HL-60/S4 treated with phorbol 12-myristate 13-acetate at 8.2 ng/mL for 4 days and 3 days (cell line): ENCODE measurements around the gene OR2B6.

Experiments
- in situ Hi-C: fragments of 300-500 bp; cut with MboI; formaldehyde crosslinking; loops from 2 replicates; pipeline ENCODE4 v1.15.0; 2022; ENCODE audit warnings: low sequenced_read_pairs

Gene OR2B6

DNA sequence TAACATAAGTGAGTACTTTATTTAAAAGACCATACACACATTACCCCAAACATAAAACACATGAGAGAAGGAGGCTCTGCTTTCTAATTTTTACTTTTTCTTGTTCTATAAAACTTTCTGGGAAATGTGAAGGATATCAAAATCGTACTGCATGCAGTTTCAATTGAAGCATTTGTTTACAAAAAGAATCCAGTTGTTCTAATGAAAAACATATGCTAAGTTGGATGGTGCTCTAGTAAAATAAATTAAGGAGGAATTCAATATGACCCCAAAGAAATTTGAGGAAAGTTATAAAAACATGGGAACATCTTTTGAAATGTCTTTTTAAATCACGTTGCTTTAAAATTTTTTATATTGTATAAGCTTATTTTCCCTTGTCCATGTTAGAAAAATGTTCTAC lies 37.6 kb downstream of the OR2B6 start:
- in situ Hi-C loops: no loop called here

DNA sequence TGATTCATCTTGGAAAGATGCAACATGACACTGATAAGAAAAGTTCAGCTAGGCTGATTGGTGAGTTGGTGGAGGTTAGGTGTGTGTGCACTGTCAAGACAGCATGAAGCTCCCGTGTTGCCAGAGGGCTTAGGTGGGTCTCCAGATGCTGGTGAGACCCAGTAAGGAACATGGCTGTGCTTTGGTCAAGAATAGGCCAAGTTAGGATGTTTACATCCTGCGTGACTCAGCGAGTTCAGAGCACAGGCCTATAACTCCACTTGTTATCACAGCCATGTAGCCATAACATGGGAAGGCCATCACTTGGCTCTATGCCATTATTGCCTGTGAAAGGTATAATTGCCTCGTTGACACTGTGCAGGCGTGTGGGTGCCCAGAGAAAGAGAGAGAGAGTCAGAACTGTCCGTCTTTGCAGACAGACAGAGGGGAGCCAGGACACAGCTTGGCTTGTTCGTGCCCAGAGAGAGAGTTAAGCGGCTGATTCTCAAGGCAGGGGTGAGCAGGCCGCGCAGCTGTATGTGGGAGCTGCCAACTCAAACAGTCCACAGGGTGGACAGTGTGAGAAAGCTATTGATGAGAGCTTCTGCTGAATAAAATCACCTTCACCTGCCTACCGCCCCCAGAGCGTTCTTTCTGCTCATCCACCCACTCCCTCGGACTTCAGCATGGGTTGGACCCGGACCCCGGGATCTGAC lies 43.5 kb downstream of the OR2B6 start:
- in situ Hi-C loops: no loop called here

DNA sequence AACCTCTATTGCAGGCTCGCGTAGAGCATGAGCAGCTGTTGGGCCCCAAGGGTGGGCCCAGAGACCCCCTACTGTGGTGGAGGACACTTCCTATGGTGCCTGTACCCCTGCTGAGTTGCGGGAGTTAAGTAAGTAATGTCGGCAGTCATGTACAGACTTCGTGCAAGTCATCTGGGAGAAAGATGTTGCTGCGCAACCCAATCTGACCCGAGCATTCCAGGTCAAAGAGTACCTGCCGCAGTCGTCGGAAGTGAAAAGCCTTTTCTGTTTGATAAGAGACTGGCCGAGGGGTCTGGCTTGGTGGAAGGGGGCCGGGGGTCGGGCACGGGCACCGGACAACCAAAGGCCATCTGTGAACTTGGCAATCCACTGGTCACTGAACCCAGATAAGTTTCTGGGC lies 44.3 kb downstream of the OR2B6 start:
- in situ Hi-C loops: no loop called here

DNA sequence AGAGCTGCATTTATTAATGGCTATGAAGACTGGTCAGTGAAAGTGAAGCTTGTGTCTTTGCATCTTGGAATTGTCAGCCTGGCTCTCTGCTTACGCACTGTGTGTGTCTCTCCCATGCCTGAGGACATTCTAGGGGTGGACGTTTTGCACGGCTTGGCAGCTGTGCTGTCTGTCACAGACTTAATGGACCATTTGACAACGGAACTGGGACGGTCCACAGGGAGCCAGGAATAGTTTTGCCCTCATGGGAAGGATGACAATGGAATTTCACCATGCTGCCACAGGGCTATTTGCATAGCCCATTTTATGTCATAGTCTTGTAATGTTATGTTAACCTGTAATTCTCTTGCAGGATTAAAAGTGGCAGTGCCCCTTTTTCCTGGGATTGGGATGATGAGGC lies 44.7 kb downstream of the OR2B6 start:
- in situ Hi-C loops: no loop called here

DNA sequence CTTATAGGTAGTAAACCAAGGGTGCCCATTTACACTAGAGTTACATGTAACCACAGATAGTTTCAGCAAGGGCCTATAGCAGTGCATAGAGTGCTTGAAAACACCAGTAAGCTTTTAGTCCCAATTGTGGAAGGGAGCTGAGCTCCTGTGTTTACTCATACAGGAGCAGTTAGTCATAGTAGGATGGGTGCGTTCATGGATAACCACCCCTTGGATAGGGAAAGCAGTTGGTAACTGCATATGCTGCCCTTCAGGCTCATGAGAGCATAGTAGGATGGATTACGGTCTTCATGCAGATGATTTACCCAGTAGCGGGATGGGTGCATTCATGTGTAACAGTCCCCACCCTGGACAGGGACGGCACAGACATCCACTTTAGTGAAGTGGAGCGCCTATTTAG lies 45.1 kb downstream of the OR2B6 start:
- in situ Hi-C loops: no loop called here

DNA sequence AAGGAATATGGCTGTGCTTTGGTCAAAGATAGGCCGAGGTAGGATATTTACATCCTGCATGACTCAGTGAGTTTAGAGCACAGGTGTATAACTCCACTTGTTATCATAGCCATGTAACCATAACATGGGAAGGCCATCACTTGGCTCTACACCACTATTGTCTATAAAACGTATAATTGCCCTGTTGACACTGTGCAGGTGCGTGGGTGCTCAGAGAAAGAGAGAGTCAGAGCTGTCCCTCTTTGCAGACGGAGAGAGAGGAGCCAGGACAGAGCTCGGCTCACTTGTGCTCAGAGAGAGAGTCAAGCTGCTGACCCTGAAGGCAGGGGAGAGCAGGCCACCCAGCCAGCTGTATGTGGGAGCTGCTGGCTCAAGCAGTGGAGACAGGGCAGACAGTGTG lies 46.0 kb downstream of the OR2B6 start:
- in situ Hi-C loops: no loop called here

DNA sequence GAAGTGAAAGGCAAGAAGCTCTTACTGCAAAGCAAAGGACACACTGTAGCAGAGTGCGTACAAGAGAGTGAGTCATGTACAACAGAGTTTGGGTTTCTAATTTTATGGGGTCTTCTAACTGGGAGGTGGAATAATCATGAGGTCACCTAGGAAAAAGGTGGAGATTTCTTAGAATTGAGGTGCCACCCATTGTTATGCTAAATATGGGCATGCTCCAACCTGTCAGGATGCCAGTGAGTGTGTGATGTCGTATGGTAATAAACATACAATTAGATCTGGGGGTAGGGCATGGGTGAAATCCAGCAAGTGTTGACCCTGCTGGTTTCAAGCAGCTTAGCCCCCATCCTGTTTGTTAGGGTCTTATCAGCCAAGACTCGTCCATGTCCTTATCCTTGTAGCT lies 46.6 kb downstream of the OR2B6 start:
- in situ Hi-C loops: no loop called here

DNA sequence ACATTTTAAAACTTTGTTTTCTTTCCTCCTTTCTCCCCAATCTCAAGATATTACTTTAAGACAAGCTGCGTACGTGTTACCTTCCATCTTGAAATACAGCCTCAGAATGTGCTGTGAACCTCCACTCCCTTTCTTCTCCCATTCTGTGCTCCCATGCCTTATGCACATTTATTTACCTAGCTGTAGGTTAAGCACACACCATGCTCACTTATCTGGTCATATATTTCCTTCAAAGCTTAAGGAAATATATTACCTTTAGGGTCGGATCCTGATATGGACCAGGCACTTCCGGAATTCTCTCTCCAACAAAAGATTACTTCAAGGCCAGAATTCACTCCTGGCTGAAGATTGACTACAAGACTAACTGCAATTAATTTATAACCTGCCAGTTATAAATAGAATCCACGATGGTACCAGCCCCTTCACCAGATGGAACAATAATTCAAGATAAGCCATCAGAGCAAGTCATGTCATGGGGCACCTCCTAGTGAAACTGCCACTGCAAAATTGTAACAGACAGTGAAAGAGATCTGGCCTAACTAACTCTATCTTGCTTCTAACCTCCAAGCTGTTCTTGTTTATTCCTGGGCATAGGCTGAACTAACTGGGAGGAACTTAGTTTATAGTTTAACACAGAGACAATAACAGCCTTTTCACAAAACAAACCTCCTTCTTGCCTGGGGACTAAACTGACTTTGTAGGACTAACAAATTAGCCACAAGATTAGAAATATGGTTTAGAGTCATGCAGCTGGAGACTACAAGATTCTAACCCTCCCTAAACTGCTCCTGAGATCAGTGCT lies 47.5 kb downstream of the OR2B6 start:
- in situ Hi-C loops: no loop called here

DNA sequence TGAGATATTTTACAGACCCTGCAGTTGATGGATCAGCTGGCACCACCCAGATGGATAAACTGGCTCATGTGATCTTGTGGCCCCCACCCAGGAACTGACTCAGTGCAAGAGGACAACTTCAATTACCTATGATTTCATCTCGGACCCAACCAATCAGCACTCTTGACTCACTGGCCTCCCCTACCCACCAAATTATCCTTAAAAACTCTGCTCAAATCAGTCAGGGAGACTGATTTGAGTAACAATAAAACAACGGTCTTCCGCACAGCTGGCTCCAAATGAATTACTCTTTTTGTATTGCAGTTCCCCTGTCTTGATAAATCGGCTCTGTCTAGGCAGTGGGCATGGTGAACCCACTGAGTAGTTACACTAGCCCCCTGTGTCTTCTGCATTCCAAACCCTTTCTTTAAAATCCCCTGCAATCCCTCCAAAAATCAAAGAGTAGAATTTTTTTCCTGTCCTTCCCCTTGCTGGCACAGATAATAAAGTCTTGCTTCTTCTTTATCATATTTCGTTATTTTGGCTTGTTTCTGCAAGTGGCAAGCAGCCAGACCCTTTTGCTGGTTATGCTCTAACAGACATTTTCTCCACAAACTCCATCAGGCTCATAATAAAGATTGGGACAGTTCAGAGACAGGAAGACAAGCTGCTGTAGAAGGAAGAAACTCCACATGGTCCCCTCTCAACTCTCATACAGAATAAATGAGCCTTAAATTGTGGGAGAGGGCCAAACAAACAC lies 48.3 kb downstream of the OR2B6 start:
- in situ Hi-C loops: no loop called here

DNA sequence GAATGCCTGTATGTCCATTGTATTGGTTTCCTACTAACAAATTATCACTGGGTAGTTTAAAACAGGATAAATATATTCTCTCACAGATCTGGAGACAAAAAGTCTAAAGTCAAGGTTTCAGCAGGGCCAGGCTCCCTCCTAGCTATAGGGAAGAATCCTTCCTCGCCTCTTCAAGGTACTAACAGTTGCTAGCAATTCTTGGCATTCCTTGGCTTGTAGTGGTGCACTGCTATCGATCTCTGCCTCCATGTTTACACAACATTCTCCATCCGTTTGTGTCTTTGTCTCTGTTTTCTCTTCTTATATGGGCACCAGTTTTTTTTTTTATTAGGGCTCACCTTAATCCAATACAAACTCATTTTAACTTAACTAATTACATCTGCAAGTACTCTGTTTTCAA lies 48.9 kb downstream of the OR2B6 start:
- in situ Hi-C loops: no loop called here
